ENCODE data around the gene FBXL17. TPM values are rescaled to one million over a fixed set of nuclear protein-coding genes. Genes with fewer than 3 reads are reported as not detected.

Gene FBXL17
- total RNA-seq, 1 donor from 2014 or later, result 27.3 TPM

DNA sequence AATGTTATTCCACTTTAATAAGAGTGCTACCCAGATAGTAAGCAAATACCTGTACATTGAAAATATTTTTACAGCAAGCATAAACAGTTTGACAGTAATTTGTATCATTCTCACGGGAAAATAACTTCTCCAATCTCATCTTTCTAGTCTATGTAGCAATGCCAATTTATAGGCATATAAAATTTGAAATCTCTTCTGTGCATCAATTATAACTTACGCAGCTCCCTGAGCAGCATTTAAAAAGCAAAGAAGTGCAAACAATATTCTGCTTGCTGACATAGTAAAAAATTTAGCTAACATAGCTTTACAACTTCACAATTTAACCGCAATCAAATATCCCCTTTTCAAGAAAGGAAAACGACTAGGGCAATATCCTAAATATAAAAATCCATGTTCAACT is 257.3 kb downstream of the FBXL17 start:
- DNase-seq (ENCODE audit: low spot score), result no peak
- intact Hi-C loops (cut with DNase I), result no loop called here

DNA sequence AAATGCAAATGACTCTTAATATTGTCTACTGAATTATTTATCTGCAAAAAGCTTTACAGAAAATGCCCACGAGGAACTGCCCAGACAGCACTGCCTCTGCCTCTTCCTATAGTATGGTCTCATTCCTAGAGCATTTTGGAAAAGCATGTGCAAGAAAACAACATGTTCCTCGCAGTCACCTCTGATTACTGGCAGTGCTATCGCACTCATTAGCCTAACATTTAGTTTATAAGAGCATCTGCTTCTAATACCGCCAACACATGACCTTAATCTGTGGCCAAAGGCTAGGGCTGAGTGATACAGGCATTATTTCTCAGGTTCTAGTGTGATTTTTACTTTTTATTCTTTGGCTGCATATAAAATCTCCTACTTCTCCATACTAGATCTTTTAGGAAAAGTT is 259.2 kb downstream of the FBXL17 start:
- intact Hi-C loops (cut with DNase I), result no loop called here
- no peak for DNase-seq (ENCODE audit: low spot score)

DNA sequence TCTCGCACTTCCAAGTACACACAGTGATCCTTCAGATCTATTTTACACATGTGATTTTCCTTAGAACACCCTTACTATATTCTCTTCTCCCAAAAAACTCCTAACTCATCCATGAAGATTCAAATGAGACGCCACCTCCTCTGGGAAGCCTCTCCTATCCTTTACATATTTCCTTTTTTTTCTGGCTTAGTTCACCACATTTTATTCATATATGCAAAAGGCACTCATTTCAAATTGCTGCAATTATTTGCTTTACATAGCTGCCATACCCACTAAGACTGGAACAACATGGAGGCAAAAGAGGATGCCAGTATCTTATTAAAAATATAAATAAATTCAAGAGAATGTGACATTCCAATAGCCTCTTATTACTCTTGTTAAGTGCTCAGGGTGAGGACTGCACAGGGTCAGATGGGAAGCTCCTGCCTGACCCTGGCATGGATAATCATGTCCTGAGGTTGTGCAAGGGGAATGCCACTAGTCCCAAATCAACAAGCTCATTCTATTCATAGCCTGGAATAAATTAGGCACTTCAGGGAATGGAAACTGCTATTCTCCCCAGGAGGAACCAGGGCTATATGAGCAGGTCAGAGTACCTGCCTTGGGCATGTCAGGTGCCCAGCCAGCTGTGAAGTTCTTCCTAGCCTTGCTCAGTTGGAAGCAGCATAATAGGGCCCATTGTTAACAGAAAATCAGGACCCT is 262.9 kb downstream of the FBXL17 start:
- intact Hi-C loops (cut with DNase I), result no loop called here
- no peak for DNase-seq (ENCODE audit: low spot score)

DNA sequence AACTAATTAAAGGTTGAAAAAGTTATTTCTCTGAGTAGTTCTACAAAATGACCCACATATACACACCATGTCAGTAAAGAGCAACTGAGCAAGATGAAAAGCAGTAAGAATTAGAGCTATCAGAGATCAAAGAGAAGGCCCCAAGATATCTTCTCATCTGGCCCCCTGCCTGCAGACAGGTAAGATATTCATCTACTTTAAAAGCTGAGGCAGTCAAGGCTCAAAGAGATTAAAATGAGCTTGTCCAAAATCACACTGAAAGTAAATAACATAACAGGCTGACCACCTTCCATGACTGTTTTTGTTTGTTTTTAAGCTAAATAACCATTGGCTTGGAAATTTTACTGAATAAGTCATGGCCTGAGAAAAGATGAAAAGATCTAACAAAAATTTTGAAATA is 266.2 kb downstream of the FBXL17 start:
- DNase-seq (ENCODE audit: low spot score), result no peak
- intact Hi-C loops (cut with DNase I), result no loop called here

DNA sequence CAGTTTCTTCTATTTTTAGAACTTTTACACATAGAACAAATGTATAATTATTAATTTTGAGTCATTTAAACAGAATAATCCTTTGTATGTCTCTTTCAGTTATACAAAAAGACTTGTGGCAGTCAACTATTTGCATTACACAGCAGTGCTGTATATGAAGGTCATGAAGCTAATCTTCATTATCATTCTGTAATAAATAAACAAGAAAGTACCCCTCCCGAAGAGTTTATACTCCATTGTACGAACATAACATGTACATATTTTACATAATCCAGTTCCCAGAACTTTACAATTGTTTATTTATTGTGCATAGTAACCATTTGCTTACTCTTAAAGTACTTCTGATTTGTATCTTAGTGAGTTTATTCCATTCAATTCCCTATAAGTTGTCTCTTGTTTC is 267.9 kb downstream of the FBXL17 start:
- intact Hi-C loops (cut with DNase I), result no loop called here
- no peak for DNase-seq (ENCODE audit: low spot score)

DNA sequence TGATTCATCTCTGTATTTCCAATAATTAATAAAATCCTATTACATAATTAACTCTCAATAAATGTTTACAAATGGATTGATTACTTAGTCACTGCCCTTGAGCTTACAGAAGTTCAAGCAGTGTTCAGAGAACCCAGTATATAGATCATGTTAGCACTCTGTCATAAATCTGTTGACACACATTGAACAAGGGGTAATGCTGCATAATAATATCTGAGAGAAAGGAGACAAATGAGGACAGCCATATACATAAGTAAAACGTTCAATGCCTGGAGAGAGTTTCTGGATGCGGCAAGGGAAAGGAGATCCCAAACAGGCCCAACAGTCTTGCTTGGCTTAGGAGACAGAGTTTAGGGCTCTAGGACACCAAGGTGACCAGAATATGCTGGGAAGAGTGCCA is 270.2 kb downstream of the FBXL17 start:
- intact Hi-C loops (cut with DNase I), result no loop called here
- DNase-seq (ENCODE audit: low spot score), result no peak

GRCh38 chr5:108109059-108109458 is 272.8 kb downstream of the FBXL17 start:
- no peak for DNase-seq (ENCODE audit: low spot score)
- intact Hi-C loops (cut with DNase I), result no loop called here

- intact Hi-C loops (cut with DNase I), result no loop called here
These were observed 277.4 kb downstream of the FBXL17 start for GRCh38 chr5:108104448-108104847.

DNA sequence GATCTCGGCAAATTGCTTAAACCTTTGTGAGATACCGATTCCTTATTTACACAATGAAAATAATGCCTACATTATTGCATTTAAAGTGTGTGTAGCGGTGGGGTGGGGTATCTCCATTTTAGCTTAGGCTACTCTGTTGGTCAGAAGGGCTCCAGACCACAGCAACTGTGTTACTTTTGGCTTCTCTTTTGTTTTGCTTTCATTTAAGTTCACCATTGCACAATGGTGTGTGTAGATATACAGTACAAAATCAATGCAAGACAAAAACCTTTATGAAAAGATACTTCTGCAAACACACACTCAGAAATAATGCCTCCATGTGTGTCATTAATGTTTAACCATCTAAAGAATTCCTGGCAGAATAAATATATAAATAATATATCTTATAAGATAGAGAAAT is 279.4 kb downstream of the FBXL17 start:
- no peak for DNase-seq (ENCODE audit: low spot score)
- intact Hi-C loops (cut with DNase I), result no loop called here

More at GRCh38 chr5:108104448-108104847, 277.4 kb downstream of the FBXL17 start:
- DNase-seq (ENCODE audit: low spot score), result no peak

DNA sequence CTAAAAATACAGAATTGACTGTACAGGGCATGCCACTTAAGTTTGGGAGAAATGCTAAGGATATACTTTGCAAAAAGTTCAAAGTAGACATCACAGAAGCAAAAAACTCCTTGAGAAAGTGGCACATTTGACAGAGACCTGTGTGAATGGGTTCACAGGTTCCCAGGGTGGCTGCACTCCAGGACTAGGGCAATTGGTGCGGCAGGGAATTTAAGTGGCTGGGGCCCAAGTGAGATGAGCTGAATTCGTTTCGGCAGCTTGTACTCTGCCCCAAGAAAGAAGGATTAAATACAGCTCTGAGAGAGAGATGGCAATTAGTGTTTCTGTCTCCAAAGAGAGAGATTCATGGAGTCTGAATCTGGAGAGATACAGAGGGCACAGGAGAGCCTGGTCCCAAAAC is 280.1 kb downstream of the FBXL17 start:
- no peak for DNase-seq (ENCODE audit: low spot score)
- intact Hi-C loops (cut with DNase I), result no loop called here

- DNase-seq (ENCODE audit: low spot score), result no peak
These were observed 280.8 kb downstream of the FBXL17 start for GRCh38 chr5:108101130-108101529.

DNA sequence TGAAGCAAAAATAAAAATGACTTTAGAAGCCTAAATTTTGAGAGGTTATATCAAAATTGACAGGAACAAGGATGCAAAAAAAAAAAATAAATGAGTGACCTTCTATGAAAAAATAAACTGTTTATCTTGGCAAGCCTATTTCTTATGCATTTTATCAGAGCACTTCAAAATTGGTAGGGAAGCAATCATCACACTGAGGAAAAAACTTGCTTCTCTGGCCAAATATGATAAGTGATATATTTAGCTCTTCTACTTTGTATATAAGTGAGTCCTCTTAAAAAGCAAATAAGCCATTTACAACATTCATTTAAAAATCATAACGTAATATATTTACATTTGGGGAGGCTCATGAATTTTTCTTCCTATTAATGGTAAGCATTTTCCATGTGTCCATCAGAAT is 287.1 kb downstream of the FBXL17 start:
- intact Hi-C loops (cut with DNase I), result no loop called here
- DNase-seq (ENCODE audit: low spot score), result no peak

More at GRCh38 chr5:108101130-108101529, 280.8 kb downstream of the FBXL17 start:
- intact Hi-C loops (cut with DNase I), result no loop called here

DNA sequence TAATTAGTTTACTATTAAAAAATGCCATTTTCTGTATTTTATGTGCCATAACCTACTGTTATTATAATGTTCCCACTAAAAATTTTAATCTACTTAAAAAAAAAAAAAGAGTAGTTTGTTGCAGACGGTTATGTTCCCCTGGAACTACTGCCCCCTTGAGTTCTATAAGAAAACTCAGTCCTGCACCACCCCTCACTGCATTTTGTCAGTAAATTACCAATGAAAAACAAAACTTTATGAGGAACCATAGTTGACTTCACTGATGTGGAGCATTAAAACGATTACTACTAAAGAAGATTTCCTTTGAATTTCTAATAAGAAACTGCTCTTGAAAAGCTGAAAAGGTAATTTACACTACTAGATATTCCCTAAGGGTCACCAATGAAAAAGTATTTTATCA is 288.7 kb downstream of the FBXL17 start:
- DNase-seq (ENCODE audit: low spot score), result no peak

DNA sequence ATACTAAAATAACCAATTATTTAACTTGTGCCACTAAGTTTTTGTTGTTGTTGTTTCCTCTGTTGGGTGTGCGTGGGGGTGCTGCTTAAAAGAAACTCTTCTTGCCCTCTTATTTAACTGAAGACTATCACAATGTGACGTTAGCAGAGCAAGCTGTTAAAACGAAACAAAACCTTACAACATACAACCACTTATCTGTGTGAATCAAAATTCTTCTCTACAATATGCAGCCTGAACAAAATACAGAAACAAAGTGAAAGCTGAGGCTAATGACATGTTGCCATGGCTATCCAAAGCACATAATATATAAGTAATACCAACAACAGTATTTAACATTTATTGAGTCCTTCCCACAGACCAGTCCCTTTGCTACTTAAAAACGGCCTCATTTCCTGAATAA is 291.0 kb downstream of the FBXL17 start:
- DNase-seq (ENCODE audit: low spot score), result no peak
- intact Hi-C loops (cut with DNase I), result no loop called here

More for the DNA sequence above, 288.7 kb downstream of the FBXL17 start:
- intact Hi-C loops (cut with DNase I), result no loop called here

DNA sequence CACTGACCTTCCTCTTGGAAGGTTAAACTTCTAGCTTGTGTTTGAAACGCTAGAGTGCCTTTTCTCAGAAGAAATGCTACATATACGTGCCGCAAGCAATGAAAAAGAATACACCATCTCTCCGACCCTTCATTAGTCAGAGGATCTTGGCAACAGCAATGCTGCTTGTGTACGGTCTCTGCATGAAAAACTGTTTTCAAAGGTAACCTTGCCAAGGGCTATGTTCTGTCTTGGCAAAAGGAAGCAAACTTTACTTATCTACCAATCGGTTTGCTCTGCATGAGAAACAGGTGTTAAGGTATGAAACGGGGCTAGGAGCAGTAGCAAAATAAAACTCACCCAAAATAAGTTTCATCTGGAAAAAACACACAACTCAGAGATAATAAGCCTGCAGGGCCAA is 297.8 kb downstream of the FBXL17 start:
- intact Hi-C loops (cut with DNase I), result no loop called here
- DNase-seq (ENCODE audit: low spot score), result no peak

GRCh38 chr5:108083232-108083631 is 298.7 kb downstream of the FBXL17 start:
- intact Hi-C loops (cut with DNase I), result no loop called here
- DNase-seq (ENCODE audit: low spot score), result no peak

DNA sequence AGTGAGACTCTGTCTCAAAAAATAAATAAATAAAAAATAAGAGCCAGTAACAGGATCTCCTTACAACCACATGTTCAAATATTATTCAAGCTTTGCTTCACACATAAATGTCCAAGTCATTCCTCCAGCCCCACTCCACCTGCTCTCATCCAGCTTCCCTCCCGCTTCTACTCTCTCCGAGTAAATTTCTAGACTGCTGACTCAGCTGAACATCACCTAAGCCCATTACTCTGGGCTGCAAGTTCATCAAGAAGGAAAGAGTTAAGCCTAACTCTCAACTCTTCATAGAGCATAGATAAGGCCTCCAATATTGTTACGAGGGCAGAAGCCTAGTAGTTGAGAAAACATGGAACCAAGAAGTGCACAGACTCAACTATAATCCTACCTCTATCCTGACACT is 300.2 kb downstream of the FBXL17 start:
- intact Hi-C loops (cut with DNase I), result no loop called here
- DNase-seq (ENCODE audit: low spot score), result no peak

- no peak for DNase-seq (ENCODE audit: low spot score)
- intact Hi-C loops (cut with DNase I), result no loop called here
These were observed 302.1 kb downstream of the FBXL17 start for GRCh38 chr5:108079753-108080152.

DNA sequence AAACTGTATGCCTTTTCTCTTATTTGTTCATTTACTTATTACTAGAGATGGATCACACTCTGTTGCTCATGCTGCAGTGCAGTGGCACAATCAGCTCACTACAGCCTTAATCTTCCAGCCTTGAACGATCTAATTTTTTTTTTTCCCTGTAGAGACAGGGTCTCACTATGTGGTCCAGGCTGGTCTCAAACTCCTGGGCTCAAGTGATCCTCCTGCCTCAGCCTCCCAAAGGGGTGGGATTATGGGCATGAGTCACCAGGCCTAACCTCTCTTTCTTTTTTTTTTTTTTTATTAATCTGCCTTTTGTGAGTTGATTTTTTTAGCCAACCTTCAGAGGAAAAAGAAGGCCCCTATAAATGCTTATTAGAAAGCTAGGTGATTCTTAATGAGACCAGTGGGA is 303.0 kb downstream of the FBXL17 start:
- DNase-seq (ENCODE audit: low spot score), result no peak
- intact Hi-C loops (cut with DNase I), result no loop called here

DNA sequence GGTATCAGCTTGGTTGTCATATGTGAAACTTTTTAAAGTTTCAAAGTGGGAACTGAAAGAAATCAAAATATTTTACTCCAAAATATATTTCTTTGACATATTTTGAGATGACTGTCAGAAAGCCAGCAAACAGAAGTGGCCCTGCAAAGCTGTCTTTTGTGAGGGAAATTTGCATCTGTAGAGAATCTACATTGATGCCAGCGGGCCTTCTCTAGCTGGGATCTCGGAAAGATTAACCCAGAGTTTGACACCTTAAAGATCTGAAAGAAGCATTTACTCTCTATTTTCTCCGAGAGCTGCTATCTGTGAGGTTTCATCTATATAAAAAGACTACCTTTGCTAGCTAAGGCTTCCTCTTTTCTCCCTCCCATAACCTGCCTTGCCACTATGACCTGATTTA is 303.6 kb downstream of the FBXL17 start:
- DNase-seq (ENCODE audit: low spot score), result no peak

DNA sequence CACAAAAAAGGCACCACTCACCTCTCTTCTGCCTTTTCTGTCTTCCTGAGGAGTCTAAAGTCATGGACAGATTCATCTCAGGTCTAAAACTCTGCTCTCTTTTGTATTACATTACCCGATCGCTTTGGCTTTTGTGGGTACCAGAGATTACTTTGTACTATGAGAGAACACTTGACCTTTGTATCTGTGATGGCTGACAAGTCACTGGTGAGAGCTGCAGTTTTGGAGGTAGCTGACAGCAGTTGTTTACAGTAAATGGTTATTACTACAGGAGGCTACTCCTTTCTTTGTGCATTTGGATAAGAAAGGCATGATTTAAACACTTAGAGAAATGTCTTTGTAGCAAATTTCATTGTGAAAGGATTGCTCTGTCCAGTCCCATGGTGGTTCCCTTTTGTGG is 307.3 kb downstream of the FBXL17 start:
- DNase-seq (ENCODE audit: low spot score), result no peak
- intact Hi-C loops (cut with DNase I), result no loop called here

More for the DNA sequence above, 303.6 kb downstream of the FBXL17 start:
- intact Hi-C loops (cut with DNase I), result no loop called here

GRCh38 chr5:108064302-108064701 is 317.6 kb downstream of the FBXL17 start:
- intact Hi-C loops (cut with DNase I), result no loop called here
- DNase-seq (ENCODE audit: low spot score), result no peak
